HCT116 (cell line): ENCODE measurements around the gene COL18A1. TPM values are rescaled to one million over a fixed set of nuclear protein-coding genes. Genes with fewer than 3 reads are reported as not detected.

Experiments
- ATAC-seq: fragments of 200-7000 bp; cut with Tn5 transposase; 2 replicates; pipeline ENCODE4 v1.9.1; 2020; ENCODE audit warnings: mild to moderate bottlenecking, moderate library complexity
- BruUV-seq: library from RNA; stranded (reverse); fragments of 400-500 nt; replicated peaks from 2 replicates; lab custom pipeline; 2021; lab: Mats Ljungman, UMichigan
- CTCF ChIA-PET: fragments of 300-600 bp; sonication (Branson Sonifier 250); formaldehyde crosslinking; loops from one replicate; lab custom pipeline; 2021; ENCODE audit warnings: antibody characterized with exemption; lab: Charles Lee
- POLR2A ChIA-PET: fragments of 300-600, 350-600 bp; sonication (Branson Sonifier 250); formaldehyde crosslinking; loops from one replicate; lab custom pipeline; 2021; ENCODE audit warnings: antibody characterized with exemption; lab: Charles Lee
- RAD21 ChIA-PET, 2 experiments: fragments of 300-600 bp; sonication (Branson Sonifier 250); formaldehyde crosslinking; loops; one replicate each; lab custom pipeline; 2023; ENCODE audit warnings: low total read pairs in 2 of 2; ENCODE audit not compliant: uncharacterized antibody in 2 of 2, unreplicated experiment in 2 of 2, low non-redundant PET in 1 of 2; lab: Charles Lee
- DNase-seq: peaks from one replicate; pipeline ENCODE4 v3.0.0-alpha.2; 2010; ENCODE audit warnings: low read depth, low spot score
- H2AFZ ChIP-seq: fragments of 200-600 bp; shearing (Covaris generic), sonication (generic); 2 replicates; pipeline ENCODE4 v1.6.1; 2017; ENCODE audit warnings: low read depth, mixed run types, mixed read lengths, antibody characterized with exemption, low read length; ENCODE audit not compliant: poor library complexity, severe bottlenecking
- H3K27ac ChIP-seq: 2 replicates; pipeline ENCODE4 v1.5.1; 2012; ENCODE audit warnings: low read depth, low read length
- H3K27me3 ChIP-seq: fragments of 200-600 bp; sonication (generic); 2 replicates; pipeline ENCODE4 v1.6.1; 2016; ENCODE audit warnings: mixed run types, low read length, mixed read lengths; ENCODE audit not compliant: insufficient read depth
- H3K36me3 ChIP-seq, 2 experiments: fragments of 200-500 bp in 1 of 2; fragments of 200-600 bp in 1 of 2; sonication (Bioruptor generic) in 1 of 2; sonication (generic) in 1 of 2; 2 replicates each; pipeline versions ENCODE4 v1.5.1 to v1.6.1; 2014 to 2016; ENCODE audit warnings: low read length in 2 of 2, inconsistent platforms in 1 of 2, mixed read lengths in 1 of 2, mixed run types in 1 of 2; ENCODE audit not compliant: insufficient read depth in 2 of 2, control insufficient read depth in 1 of 2
- H3K4me1 ChIP-seq, 2 experiments: fragments of 200-600 bp in 1 of 2; sonication (generic) in 1 of 2; 2 replicates each; pipeline versions ENCODE4 v1.5.1 to v1.6.1; 2012 to 2017; ENCODE audit warnings: low read length in 2 of 2, inconsistent platforms in 1 of 2, mild to moderate bottlenecking in 1 of 2, mixed read lengths in 1 of 2, mixed run types in 1 of 2, moderate library complexity in 1 of 2; ENCODE audit not compliant: insufficient read depth in 2 of 2, control insufficient read depth in 1 of 2
- H3K4me2 ChIP-seq: fragments of 200-600 bp; sonication (generic); 2 replicates; pipeline ENCODE4 v1.6.1; 2017; ENCODE audit warnings: mixed run types, low read length, mixed read lengths
- H3K4me3 ChIP-seq, 2 experiments: fragments of 200-600 bp in 1 of 2; sonication (generic) in 1 of 2; replicated peaks in 1 of 2; 2 replicates each; pipeline ENCODE4 v1.5.1; 2011 to 2016; ENCODE audit warnings: low read length in 2 of 2, control low read depth in 1 of 2, low read depth in 1 of 2, mild to moderate bottlenecking in 1 of 2, mixed read lengths in 1 of 2, mixed run types in 1 of 2
- H3K79me2 ChIP-seq: fragments of 200-600 bp; sonication (generic); 2 replicates; pipeline ENCODE4 v1.6.1; 2017; ENCODE audit warnings: mild to moderate bottlenecking, mixed run types, low read length, moderate library complexity, mixed read lengths; ENCODE audit not compliant: insufficient read depth
- H3K9ac ChIP-seq: fragments of 200-600 bp; sonication (generic); 2 replicates; pipeline ENCODE4 v1.6.1; 2016; ENCODE audit warnings: low read length, mixed read lengths
- H3K9me2 ChIP-seq: fragments of 200-600 bp; sonication (generic), shearing (Covaris generic); 2 replicates; pipeline ENCODE4 v1.6.1; 2017; ENCODE audit warnings: mixed run types, mild to moderate bottlenecking, moderate library complexity; ENCODE audit not compliant: insufficient read depth
- H3K9me3 ChIP-seq, 2 experiments: fragments of 200-500 bp in 1 of 2; fragments of 200-600 bp in 1 of 2; sonication (Bioruptor generic) in 1 of 2; sonication (generic) in 1 of 2; 2 replicates each; pipeline ENCODE4 v1.6.1; 2014 to 2017; ENCODE audit warnings: low read length in 2 of 2, mixed read lengths in 2 of 2, inconsistent platforms in 1 of 2, low read depth in 1 of 2, mild to moderate bottlenecking in 1 of 2, mixed run types in 1 of 2, moderate library complexity in 1 of 2; ENCODE audit not compliant: control insufficient read depth in 1 of 2, insufficient read depth in 1 of 2
- H4K20me1 ChIP-seq: fragments of 200-600 bp; sonication (generic), shearing (Covaris generic); 2 replicates; pipeline ENCODE4 v1.6.1; 2017; ENCODE audit warnings: mixed run types, mild to moderate bottlenecking, moderate library complexity; ENCODE audit not compliant: insufficient read depth
- CBX3 ChIP-seq: IDR thresholded peaks from 2 replicates; pipeline ENCODE4 v1.6.1; 2012; ENCODE audit warnings: low read depth
- CEBPB ChIP-seq: IDR thresholded peaks from 2 replicates; pipeline ENCODE4 v1.6.1; 2012; ENCODE audit warnings: low read depth
- ELF1 ChIP-seq: IDR thresholded peaks from 2 replicates; pipeline ENCODE4 v1.6.1; 2012; ENCODE audit warnings: low read depth, borderline replicate concordance
- EZH2 ChIP-seq: fragments of 200-600 bp; sonication (generic); IDR thresholded peaks from 2 replicates; pipeline ENCODE4 v1.6.1; 2017; ENCODE audit warnings: antibody characterized with exemption, mixed run types
- EZH2phosphoT487 ChIP-seq: fragments of 200-600 bp; IDR thresholded peaks from 2 replicates; pipeline ENCODE4 v1.6.1; 2018; ENCODE audit warnings: antibody characterized with exemption, borderline replicate concordance
- POLR2A ChIP-seq: IDR thresholded peaks from 2 replicates; pipeline ENCODE4 v1.7.0; 2011; ENCODE audit warnings: borderline replicate concordance; ENCODE audit not compliant: insufficient read depth, insufficient read length; ENCODE audit errors: extremely low read depth
- POLR2AphosphoS5 ChIP-seq: IDR thresholded peaks from 2 replicates; pipeline ENCODE4 v1.6.1; 2011; ENCODE audit warnings: mild to moderate bottlenecking, low read depth, low read length, moderate library complexity
- RAD21 ChIP-seq: IDR thresholded peaks from 2 replicates; pipeline ENCODE4 v1.6.1; 2012; ENCODE audit warnings: low read depth, mild to moderate bottlenecking
- TCF7L2 ChIP-seq: IDR thresholded peaks from 2 replicates; pipeline ENCODE4 v1.7.0; 2011; ENCODE audit warnings: borderline replicate concordance, inconsistent platforms; ENCODE audit not compliant: insufficient read depth, insufficient read length; ENCODE audit errors: extremely low read depth
- ZFX ChIP-seq: fragments of 450-650 bp; IDR thresholded peaks from 2 replicates; pipeline ENCODE4 v1.6.1; 2017
- ZNF274 ChIP-seq: fragments of 200-500 bp; sonication (Bioruptor generic); IDR thresholded peaks from 2 replicates; pipeline ENCODE4 v1.6.1; 2014; ENCODE audit warnings: mild to moderate bottlenecking, low read depth, low read length, inconsistent platforms
- intact Hi-C: fragments of 100-400 bp; cut with micrococcal nuclease; formaldehyde crosslinking; loops from 2 replicates; pipeline ENCODE4 v1.10.0; 2022
- total RNA-seq: library from RNA; stranded (reverse); gene quantifications from one replicate; pipeline ENCODE4 v1.2.1, GENCODE V29; 2021; ENCODE audit not compliant: unreplicated experiment
- TF ChIP-seq, protein P1 (sequence below): IDR thresholded peaks from 2 replicates; pipeline ENCODE4 v1.6.1; 2011; ENCODE audit warnings: mild to moderate bottlenecking, low read length, moderate library complexity; ENCODE audit not compliant: insufficient replicate concordance; ENCODE audit errors: extremely low read depth
- TF ChIP-seq, protein P2 (sequence below), 3 experiments: fragments of 200-600 bp in 1 of 3; sonication (generic) in 1 of 3; IDR thresholded peaks in 2 of 3; conservative IDR thresholded peaks in 1 of 3; 2 replicates each; pipeline ENCODE4 v1.5.1; 2012 to 2017; ENCODE audit warnings: low read depth in 2 of 3, low read length in 2 of 3, antibody characterized with exemption in 1 of 3, borderline replicate concordance in 1 of 3, control low read depth in 1 of 3, mild to moderate bottlenecking in 1 of 3, mixed read lengths in 1 of 3, mixed run types in 1 of 3, moderate library complexity in 1 of 3; ENCODE audit not compliant: insufficient read depth in 1 of 3

The COL18A1 gene
- total RNA-seq, 1 experiment from 2014 or later, result 59.5 TPM

DNA sequence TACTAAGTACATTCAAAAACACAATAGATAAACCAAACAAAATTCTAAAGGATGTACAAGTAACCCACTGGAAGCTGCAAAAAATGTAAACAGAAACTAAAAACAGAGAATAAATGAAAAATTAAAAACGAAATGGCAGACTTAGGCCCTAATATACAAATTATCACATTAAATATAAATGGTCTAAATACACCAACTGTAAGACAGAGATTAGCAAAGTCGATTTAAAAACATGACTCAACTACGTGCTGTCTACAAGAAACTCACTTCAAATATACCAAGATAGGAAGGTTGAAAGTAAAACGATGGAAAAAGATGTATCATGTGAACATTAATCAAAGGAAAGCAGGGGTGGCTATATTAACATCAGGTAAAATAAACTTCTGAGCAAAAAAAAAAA, 114.2 kb downstream of the COL18A1 start:
- BruUV-seq, result no TSS peak
- TF ChIP-seq POLR2A (no peak), CBX3 (peak; percentile 44; the same call in 1 of the 2 replicates), ZFX (no peak), RAD21 (no peak)
- TF ChIP-seq, protein P1, sequence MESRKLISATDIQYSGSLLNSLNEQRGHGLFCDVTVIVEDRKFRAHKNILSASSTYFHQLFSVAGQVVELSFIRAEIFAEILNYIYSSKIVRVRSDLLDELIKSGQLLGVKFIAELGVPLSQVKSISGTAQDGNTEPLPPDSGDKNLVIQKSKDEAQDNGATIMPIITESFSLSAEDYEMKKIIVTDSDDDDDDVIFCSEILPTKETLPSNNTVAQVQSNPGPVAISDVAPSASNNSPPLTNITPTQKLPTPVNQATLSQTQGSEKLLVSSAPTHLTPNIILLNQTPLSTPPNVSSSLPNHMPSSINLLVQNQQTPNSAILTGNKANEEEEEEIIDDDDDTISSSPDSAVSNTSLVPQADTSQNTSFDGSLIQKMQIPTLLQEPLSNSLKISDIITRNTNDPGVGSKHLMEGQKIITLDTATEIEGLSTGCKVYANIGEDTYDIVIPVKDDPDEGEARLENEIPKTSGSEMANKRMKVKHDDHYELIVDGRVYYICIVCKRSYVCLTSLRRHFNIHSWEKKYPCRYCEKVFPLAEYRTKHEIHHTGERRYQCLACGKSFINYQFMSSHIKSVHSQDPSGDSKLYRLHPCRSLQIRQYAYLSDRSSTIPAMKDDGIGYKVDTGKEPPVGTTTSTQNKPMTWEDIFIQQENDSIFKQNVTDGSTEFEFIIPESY, result no peak
- TF ChIP-seq, all 23 proteins: peak for 1
- ATAC-seq, result no peak
- H3K4me3 ChIP-seq, result no peak overlapping the region
- H3K36me3 ChIP-seq, result peaks cover 13 to 60% of the 10 kb centered on the region in 2 experiments
- H3K27ac ChIP-seq, result no peak overlapping the region
- ChIA-PET RAD21 (no interaction called here), POLR2A (no interaction called here), CTCF (no interaction called here)
- H3K9ac ChIP-seq, result no peak overlapping the region
- H3K4me1 ChIP-seq, result no peaks in the 10 kb centered on the region
- H2AFZ ChIP-seq, result no peak overlapping the region
- peaks cover 4% of the 10 kb centered on the region; the same call in 1 of the 2 replicates for H4K20me1 ChIP-seq
- H3K79me2 ChIP-seq, result peaks cover 71% of the 10 kb centered on the region
- no peak for DNase-seq
- no peaks in the 10 kb centered on the region for H3K9me2 ChIP-seq
- H3K9me3 ChIP-seq, result peaks cover 20 to 23% of the 10 kb centered on the region in 2 experiments; a peak in 3 of 4 replicates
- H3K4me2 ChIP-seq, result no peak overlapping the region
- intact Hi-C loops, result no loop called here
- H3K27me3 ChIP-seq, result no peaks in the 10 kb centered on the region

DNA sequence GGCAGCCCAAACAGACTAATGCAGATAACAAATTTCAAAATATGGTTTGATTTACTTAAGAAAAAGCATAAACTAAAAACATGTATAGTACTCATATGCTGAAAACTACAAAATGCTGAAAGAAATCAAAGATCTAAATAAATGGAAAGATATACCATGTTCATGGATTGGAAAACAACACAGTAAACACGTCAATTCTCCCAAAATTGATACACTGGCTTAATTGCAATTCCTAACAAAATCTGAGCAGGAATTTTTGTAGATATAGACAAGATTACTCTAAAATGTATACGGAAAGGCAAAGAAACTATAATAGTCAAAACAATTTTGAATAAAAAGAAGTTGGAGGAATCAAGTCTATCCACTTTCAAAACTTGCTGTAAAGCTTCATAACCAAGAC, 116.3 kb downstream of the COL18A1 start:
- H3K4me3 ChIP-seq, result no peak overlapping the region
- intact Hi-C loops, result no loop called here
- peaks cover 11 to 61% of the 10 kb centered on the region in 2 experiments for H3K36me3 ChIP-seq
- H3K79me2 ChIP-seq, result peaks cover 70% of the 10 kb centered on the region
- H4K20me1 ChIP-seq, result peaks cover 4% of the 10 kb centered on the region; the same call in 1 of the 2 replicates
- no peak overlapping the region for H3K27ac ChIP-seq
- no peak overlapping the region for H2AFZ ChIP-seq
- no peaks in the 10 kb centered on the region for H3K27me3 ChIP-seq
- no TSS peak for BruUV-seq
- CTCF ChIA-PET, result no interaction called here
- RAD21 ChIA-PET, result no interaction called here
- H3K4me2 ChIP-seq, result no peak overlapping the region
- H3K9ac ChIP-seq, result no peak overlapping the region
- H3K9me2 ChIP-seq, result no peaks in the 10 kb centered on the region
- no peaks in the 10 kb centered on the region for H3K4me1 ChIP-seq
- POLR2A ChIA-PET, result no interaction called here
- ATAC-seq, result no peak
- peaks cover 20 to 23% of the 10 kb centered on the region in 2 experiments; a peak in 3 of 4 replicates for H3K9me3 ChIP-seq
- no peak for DNase-seq
- TF ChIP-seq CEBPB (no peak), EZH2 (no peak), EZH2phosphoT487 (no peak), POLR2AphosphoS5 (no peak), CBX3 (no peak), TCF7L2 (no peak), ZNF274 (no peak), ZFX (no peak), ELF1 (no peak), RAD21 (no peak)
- TF ChIP-seq, protein P2, sequence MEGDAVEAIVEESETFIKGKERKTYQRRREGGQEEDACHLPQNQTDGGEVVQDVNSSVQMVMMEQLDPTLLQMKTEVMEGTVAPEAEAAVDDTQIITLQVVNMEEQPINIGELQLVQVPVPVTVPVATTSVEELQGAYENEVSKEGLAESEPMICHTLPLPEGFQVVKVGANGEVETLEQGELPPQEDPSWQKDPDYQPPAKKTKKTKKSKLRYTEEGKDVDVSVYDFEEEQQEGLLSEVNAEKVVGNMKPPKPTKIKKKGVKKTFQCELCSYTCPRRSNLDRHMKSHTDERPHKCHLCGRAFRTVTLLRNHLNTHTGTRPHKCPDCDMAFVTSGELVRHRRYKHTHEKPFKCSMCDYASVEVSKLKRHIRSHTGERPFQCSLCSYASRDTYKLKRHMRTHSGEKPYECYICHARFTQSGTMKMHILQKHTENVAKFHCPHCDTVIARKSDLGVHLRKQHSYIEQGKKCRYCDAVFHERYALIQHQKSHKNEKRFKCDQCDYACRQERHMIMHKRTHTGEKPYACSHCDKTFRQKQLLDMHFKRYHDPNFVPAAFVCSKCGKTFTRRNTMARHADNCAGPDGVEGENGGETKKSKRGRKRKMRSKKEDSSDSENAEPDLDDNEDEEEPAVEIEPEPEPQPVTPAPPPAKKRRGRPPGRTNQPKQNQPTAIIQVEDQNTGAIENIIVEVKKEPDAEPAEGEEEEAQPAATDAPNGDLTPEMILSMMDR (IDR thresholded peaks at IDR 0.05 in 2 of 3, conservative IDR thresholded peaks at IDR 0.05 in 1 of 3; ENCODE audit: borderline replicate concordance in 1 of 3, insufficient read depth in 1 of 3, low read depth in 2 of 3, low read length in 2 of 3), result no peak
